IMR-90 (cell line): ENCODE results near the gene HBD. TPM values are rescaled to one million over a fixed set of nuclear protein-coding genes. Genes with fewer than 3 reads are reported as not detected.

ENCODE experiments used
- ATAC-seq: fragments of 200-7000 bp; cut with Tn5 transposase; 2 replicates; pipeline ENCODE4 v1.9.1; 2020; ENCODE audit warnings: low read depth, mild to moderate bottlenecking, moderate library complexity
- BruUV-seq: library from RNA; stranded (reverse); fragments of 400-500 nt; replicated peaks from 2 replicates; lab custom pipeline; 2021; lab: Mats Ljungman, UMichigan
- CTCF ChIA-PET: fragments of 300-600 bp; formaldehyde crosslinking; extraction: SDS; loops from one replicate; lab custom pipeline; 2021; ENCODE audit warnings: antibody characterized with exemption; lab: Yijun Ruan, JAX
- POLR2A ChIA-PET: fragments of 300-600 bp; sonication (Branson Sonifier 250); formaldehyde crosslinking; loops from one replicate; lab custom pipeline; 2022; ENCODE audit warnings: antibody characterized with exemption; ENCODE audit not compliant: unreplicated experiment; lab: Charles Lee
- DNase-seq: peaks from one replicate; pipeline ENCODE4 v3.0.0; 2013
- H2AFZ ChIP-seq: replicated peaks from 2 replicates; pipeline ENCODE3; 2013; ENCODE audit warnings: low read length, mild to moderate bottlenecking; ENCODE audit not compliant: poor library complexity
- H2AK5ac ChIP-seq: 2 replicates; pipeline ENCODE4 v1.6.1; 2013; ENCODE audit warnings: low read depth, low read length, inconsistent platforms
- H2AK9ac ChIP-seq: replicated peaks from 2 replicates; pipeline ENCODE3; 2013; ENCODE audit warnings: mild to moderate bottlenecking, low read depth, low read length, moderate library complexity; ENCODE audit not compliant: poor library complexity
- H2BK120ac ChIP-seq: 2 replicates; pipeline ENCODE4 v1.6.1; 2013; ENCODE audit warnings: low read depth, low read length, inconsistent platforms
- H2BK15ac ChIP-seq: 3 replicates; pipeline ENCODE4 v1.6.1; 2013; ENCODE audit warnings: low read depth, low read length, inconsistent platforms
- H2BK20ac ChIP-seq: 2 replicates; pipeline ENCODE4 v1.6.1; 2013; ENCODE audit warnings: low read depth, mild to moderate bottlenecking, inconsistent platforms, low read length, moderate library complexity
- H2BK5ac ChIP-seq: 2 replicates; pipeline ENCODE4 v1.6.1; 2013; ENCODE audit warnings: mild to moderate bottlenecking, low read depth, low read length, inconsistent platforms; ENCODE audit not compliant: poor library complexity, severe bottlenecking
- H3K14ac ChIP-seq: replicated peaks from 2 replicates; pipeline ENCODE4 v1.6.1; 2013; ENCODE audit warnings: low read depth, low read length, inconsistent platforms
- H3K18ac ChIP-seq: 2 replicates; pipeline ENCODE4 v1.6.1; 2013; ENCODE audit warnings: low read depth, low read length, control low read depth
- H3K23ac ChIP-seq: 2 replicates; pipeline ENCODE4 v1.6.1; 2013; ENCODE audit warnings: low read depth, low read length, inconsistent platforms
- H3K27ac ChIP-seq: 2 replicates; pipeline ENCODE4 v1.5.1; 2013; ENCODE audit warnings: mild to moderate bottlenecking, control low read depth, low read length; ENCODE audit not compliant: insufficient read depth
- H3K27me3 ChIP-seq: 2 replicates; pipeline ENCODE4 v1.6.1; 2013; ENCODE audit warnings: low read length; ENCODE audit not compliant: control insufficient read depth, insufficient read depth
- H3K36me3 ChIP-seq: 2 replicates; pipeline ENCODE4 v1.6.1; 2013; ENCODE audit warnings: low read length, mixed read lengths; ENCODE audit not compliant: control insufficient read depth, insufficient read depth
- H3K4ac ChIP-seq: 2 replicates; pipeline ENCODE4 v1.6.1; 2013; ENCODE audit warnings: low read depth, low read length, inconsistent platforms
- H3K4me1 ChIP-seq: 2 replicates; pipeline ENCODE4 v1.6.1; 2013; ENCODE audit warnings: low read length, mixed read lengths; ENCODE audit not compliant: control insufficient read depth, insufficient read depth
- H3K4me2 ChIP-seq: 2 replicates; pipeline ENCODE4 v1.6.1; 2013; ENCODE audit warnings: low read depth, mild to moderate bottlenecking, control low read depth, low read length, moderate library complexity
- H3K4me3 ChIP-seq: 2 replicates; pipeline ENCODE4 v1.5.1; 2013; ENCODE audit warnings: low read depth, mild to moderate bottlenecking, control low read depth, low read length, moderate library complexity; ENCODE audit not compliant: insufficient read depth
- H3K56ac ChIP-seq: 2 replicates; pipeline ENCODE4 v1.6.1; 2013; ENCODE audit warnings: low read length, inconsistent platforms; ENCODE audit not compliant: insufficient read depth; ENCODE audit errors: extremely low read depth
- H3K79me1 ChIP-seq, 2 experiments: 2 replicates each; pipeline ENCODE4 v1.6.1; 2013; ENCODE audit warnings: low read length in 2 of 2, inconsistent platforms in 1 of 2, low read depth in 1 of 2
- H3K9ac ChIP-seq: 2 replicates; pipeline ENCODE4 v1.6.1; 2013; ENCODE audit warnings: low read depth, low read length, control low read depth
- H3K9me1 ChIP-seq: 2 replicates; pipeline ENCODE4 v1.6.1; 2013; ENCODE audit warnings: low read length, inconsistent platforms; ENCODE audit not compliant: insufficient read depth
- H3K9me3 ChIP-seq: 2 replicates; pipeline ENCODE4 v1.6.1; 2013; ENCODE audit warnings: low read length; ENCODE audit not compliant: control insufficient read depth, insufficient read depth
- H4K20me1 ChIP-seq: 2 replicates; pipeline ENCODE4 v1.6.1; 2013; ENCODE audit warnings: low read length, inconsistent platforms; ENCODE audit not compliant: insufficient read depth
- H4K5ac ChIP-seq: 2 replicates; pipeline ENCODE4 v1.6.1; 2013; ENCODE audit warnings: mild to moderate bottlenecking, low read depth, low read length, control low read depth
- H4K8ac ChIP-seq, 2 experiments: 2 replicates each; pipeline ENCODE4 v1.6.1; 2013; ENCODE audit warnings: low read depth in 2 of 2, low read length in 2 of 2, control low read depth in 1 of 2, inconsistent platforms in 1 of 2
- H4K91ac ChIP-seq: 2 replicates; pipeline ENCODE4 v1.6.1; 2013; ENCODE audit warnings: low read depth, low read length, inconsistent platforms; ENCODE audit not compliant: insufficient read depth
- MAFK ChIP-seq: IDR thresholded peaks from 2 replicates; pipeline ENCODE4 v1.6.1; 2012; ENCODE audit warnings: low read depth, low read length, improper control_type of control experiment
- WGBS, 2 experiments: methylation state at CpG; one replicate each; pipeline versions ENCODE4 v1.1.5 to v1.1.7; 2013; ENCODE audit warnings: missing lambda C conversion rate in 2 of 2; ENCODE audit not compliant: insufficient read length in 1 of 2; ENCODE audit errors: extremely low coverage in 2 of 2; 5-methylcytosine and 5-hydroxymethylcytosine counted together
- dilution Hi-C: fragments of 300-500 bp; cut with HindIII; formaldehyde crosslinking; loops from one replicate; pipeline ENCODE4 v1.14.3; 2018; ENCODE audit warnings: low sequenced_read_pairs; ENCODE audit not compliant: unreplicated experiment
- in situ Hi-C: fragments of 300-500 bp; cut with MboI; formaldehyde crosslinking; loops from 3 replicates; pipeline ENCODE4 v1.14.3; 2019; ENCODE audit warnings: low sequenced_read_pairs, inconsistent platforms, mixed read lengths
- intact Hi-C: fragments of 100-400 bp; cut with micrococcal nuclease; formaldehyde crosslinking; loops from 2 replicates; pipeline ENCODE4 v1.10.0; 2022
- polyA plus RNA-seq, 3 experiments: library from polyadenylated mRNA; depleted of rRNA; stranded (reverse); fragments of >200 nt; gene quantifications; 2 replicates each; pipeline ENCODE4 v1.2.3, GENCODE V29; 2012; ENCODE audit warnings: low replicate concordance in 1 of 3
- total RNA-seq: library from RNA; depleted of rRNA; stranded (reverse); fragments of >200 nt; gene quantifications from 2 replicates; pipeline ENCODE4 v1.2.3, GENCODE V29; 2012

HBD gene
- total and polyA plus RNA-seq, 2 of the 4 experiments (the other 2 are of a cell fraction), result 6.3 to 12.0 TPM

- Histone ChIP-seq H3K56ac (no peak overlapping the region), H3K23ac (no peak overlapping the region), H3K18ac (peak overlapping the region; percentile 37; the same call in 1 of the 2 replicates), H3K4ac (no peak overlapping the region), H3K9ac (no peak overlapping the region), H2AK9ac (no peak overlapping the region), H3K4me3 (no peak overlapping the region), H3K9me1 (peaks cover 11% of the 10 kb centered on the region; the same call in 1 of the 2 replicates), H4K8ac (no peak overlapping the region), H2AFZ (no peak overlapping the region), H4K20me1 (no peaks in the 10 kb centered on the region), H3K36me3 (no peaks in the 10 kb centered on the region), H2AK5ac (no peak overlapping the region), H3K9me3 (no peaks in the 10 kb centered on the region), H3K79me1 (no peaks in the 10 kb centered on the region), H3K14ac (no peak overlapping the region), H4K91ac (no peak overlapping the region), H2BK15ac (no peak overlapping the region), H3K27me3 (no peaks in the 10 kb centered on the region), H2BK5ac (no peak overlapping the region), H2BK20ac (no peak overlapping the region), H2BK120ac (no peak overlapping the region), H4K5ac (no peak overlapping the region; the same call in 1 of the 2 replicates), H3K4me1 (peaks cover 5% of the 10 kb centered on the region), H3K27ac (no peak overlapping the region), H3K4me2 (no peak overlapping the region)
- intact Hi-C loops, result no loop called here
- no CpG with 5 or more reads among the region's 2 CpGs for WGBS, 2 experiments
- CTCF ChIA-PET, result interaction anchor here (0.6 kb wide), 2 partner anchors 37 to 55 kb away, joined by 3 to 4 read pairs; no protein-coding TSS in a partner anchor
- no peak for ATAC-seq
- dilution Hi-C loops, result no loop called here
- in situ Hi-C loops, result no loop called here
- TF ChIP-seq MAFK, result no peak
- no TSS peak for BruUV-seq
- POLR2A ChIA-PET, result no interaction called here
- DNase-seq, result no peak
These were observed 4.2 kb upstream of the HBD start for GRCh38 chr11:5238486-5238885.
